ENCODE measurements around the gene C1GALT1C1. TPM values are rescaled to one million over a fixed set of nuclear protein-coding genes. Genes with fewer than 3 reads are reported as not detected.

C1GALT1C1 gene
- 10 to 100 TPM; 20.8 to 34.5 (median 24.3) TPM for total RNA-seq
- long read RNA-seq, donor 1, transcript C1GALT1C1-201 (2 exons, 1,613 nt): major isoform, 16 of 19 reads
- long read RNA-seq, donor 1, partial matches to known transcripts: 0 of 19 reads
- long read RNA-seq, donor 1, other reads (novel, unspliced or antisense): 3 of 19 reads
- long read RNA-seq, donor 2, transcript C1GALT1C1-201 (2 exons, 1,613 nt): major isoform, 33 of 34 reads
- long read RNA-seq, donor 2, partial matches to known transcripts: 1 of 34 reads
- long read RNA-seq, donor 2, other reads (novel, unspliced or antisense): 0 of 34 reads

DNA sequence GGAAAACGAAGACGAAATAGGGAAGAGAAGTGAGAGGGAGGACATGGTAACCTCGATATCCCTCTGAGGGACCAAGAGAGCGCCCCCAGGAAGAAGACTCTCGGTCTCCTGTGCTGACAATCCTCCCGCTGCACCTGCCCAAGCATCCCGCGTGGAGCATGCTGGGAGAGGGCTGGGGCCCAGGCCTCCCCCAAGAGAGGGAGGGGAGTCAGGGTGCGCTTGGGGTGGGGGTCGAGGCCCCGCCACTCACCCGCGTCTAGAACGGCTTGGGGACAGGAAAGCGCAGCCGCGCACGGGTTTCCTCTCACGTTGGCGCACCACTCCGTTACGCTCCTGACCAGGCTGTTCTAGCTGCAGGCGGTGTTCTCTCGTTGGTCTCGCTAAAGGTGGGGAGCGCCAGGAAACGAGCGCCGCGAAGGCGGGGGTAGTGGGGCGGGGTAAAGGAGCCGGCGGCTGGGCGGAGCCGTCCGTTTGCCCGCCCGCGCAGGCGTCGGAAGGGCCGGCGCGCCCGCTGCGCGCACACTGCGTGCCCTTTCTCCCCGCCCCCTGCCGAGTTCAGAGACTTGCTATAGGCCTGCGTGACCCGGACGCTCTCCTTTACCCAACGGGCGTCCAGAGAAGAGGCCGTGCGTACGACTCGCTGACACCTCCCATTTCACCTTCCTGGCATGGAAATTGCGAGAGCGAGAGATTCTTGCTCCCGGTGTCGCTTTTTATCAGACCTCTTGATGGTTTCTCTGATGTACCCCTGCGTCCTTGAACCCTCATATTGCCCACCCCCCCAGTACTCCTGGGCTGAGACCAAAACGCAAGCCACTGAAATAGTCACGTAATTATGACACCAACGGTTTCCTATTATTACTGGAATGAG lies at the start of gene C1GALT1C1:
TSS of gene C1GALT1C1 (minus strand) at position 388 of the 871 bp plus-strand sequence. CDS start 2,888 bp downstream, outside the sequence.
- H3K36me3 ChIP-seq (ENCODE audit: low read depth): no peaks in the 10 kb centered on the region
- intact Hi-C loops (cut with DNase I, micrococcal nuclease): no loop called here

DNA sequence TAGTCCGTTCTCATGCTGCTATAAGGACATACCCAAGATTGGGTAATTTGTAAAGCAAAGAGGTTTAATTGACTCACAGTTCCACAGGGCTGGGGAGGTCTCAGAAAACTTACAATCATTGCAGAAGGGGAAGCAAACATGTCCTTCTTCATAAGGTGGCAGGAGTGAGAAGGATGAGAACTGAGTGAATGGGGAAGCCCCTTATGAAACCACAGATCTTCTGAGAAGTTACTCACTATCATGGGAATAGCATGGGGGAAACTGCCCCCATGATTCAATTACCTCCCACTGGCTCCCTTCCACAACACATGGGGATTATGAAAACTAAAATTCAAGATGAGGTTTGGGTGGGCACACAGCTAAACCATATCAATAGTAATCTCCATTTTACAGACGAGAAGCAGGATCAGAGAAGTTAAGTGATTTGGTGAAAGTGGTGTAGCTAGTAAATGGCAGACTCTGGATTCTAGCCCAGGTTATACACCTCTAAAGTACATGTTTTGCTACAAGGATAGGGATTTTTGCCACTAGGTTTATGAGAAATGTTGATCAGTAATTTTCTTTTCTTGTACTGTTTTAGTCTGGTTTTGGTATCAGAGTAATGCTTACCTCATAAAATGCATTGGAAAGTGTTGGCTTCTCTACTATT lies 47.3 kb upstream of the C1GALT1C1 start:
- intact Hi-C loops (cut with DNase I, micrococcal nuclease): no loop called here
- no peaks in the 10 kb centered on the region for H3K9me3 ChIP-seq
- TF ChIP-seq, protein P1, sequence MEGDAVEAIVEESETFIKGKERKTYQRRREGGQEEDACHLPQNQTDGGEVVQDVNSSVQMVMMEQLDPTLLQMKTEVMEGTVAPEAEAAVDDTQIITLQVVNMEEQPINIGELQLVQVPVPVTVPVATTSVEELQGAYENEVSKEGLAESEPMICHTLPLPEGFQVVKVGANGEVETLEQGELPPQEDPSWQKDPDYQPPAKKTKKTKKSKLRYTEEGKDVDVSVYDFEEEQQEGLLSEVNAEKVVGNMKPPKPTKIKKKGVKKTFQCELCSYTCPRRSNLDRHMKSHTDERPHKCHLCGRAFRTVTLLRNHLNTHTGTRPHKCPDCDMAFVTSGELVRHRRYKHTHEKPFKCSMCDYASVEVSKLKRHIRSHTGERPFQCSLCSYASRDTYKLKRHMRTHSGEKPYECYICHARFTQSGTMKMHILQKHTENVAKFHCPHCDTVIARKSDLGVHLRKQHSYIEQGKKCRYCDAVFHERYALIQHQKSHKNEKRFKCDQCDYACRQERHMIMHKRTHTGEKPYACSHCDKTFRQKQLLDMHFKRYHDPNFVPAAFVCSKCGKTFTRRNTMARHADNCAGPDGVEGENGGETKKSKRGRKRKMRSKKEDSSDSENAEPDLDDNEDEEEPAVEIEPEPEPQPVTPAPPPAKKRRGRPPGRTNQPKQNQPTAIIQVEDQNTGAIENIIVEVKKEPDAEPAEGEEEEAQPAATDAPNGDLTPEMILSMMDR (IDR thresholded peaks at IDR 0.05): no peak
- H3K4me1 ChIP-seq (ENCODE audit: low read depth): no peaks in the 10 kb centered on the region
- ATAC-seq: no peak
- no peaks in the 10 kb centered on the region for H3K36me3 ChIP-seq (ENCODE audit: low read depth)
- no peak for DNase-seq
- H3K4me3 ChIP-seq: no peak overlapping the region

More for the DNA sequence above, at the start of gene C1GALT1C1:
- H3K9me3 ChIP-seq: no peaks in the 10 kb centered on the region
- H3K4me3 ChIP-seq: peak within 1 kb of the TSS; percentile 26
- ATAC-seq (peak; percentile 99), DNase-seq (peak; percentile 93 to 96 (median 93))
- TF ChIP-seq, protein P1 (IDR thresholded peaks at IDR 0.05): no peak
- no peaks in the 10 kb centered on the region for H3K4me1 ChIP-seq (ENCODE audit: low read depth)

DNA sequence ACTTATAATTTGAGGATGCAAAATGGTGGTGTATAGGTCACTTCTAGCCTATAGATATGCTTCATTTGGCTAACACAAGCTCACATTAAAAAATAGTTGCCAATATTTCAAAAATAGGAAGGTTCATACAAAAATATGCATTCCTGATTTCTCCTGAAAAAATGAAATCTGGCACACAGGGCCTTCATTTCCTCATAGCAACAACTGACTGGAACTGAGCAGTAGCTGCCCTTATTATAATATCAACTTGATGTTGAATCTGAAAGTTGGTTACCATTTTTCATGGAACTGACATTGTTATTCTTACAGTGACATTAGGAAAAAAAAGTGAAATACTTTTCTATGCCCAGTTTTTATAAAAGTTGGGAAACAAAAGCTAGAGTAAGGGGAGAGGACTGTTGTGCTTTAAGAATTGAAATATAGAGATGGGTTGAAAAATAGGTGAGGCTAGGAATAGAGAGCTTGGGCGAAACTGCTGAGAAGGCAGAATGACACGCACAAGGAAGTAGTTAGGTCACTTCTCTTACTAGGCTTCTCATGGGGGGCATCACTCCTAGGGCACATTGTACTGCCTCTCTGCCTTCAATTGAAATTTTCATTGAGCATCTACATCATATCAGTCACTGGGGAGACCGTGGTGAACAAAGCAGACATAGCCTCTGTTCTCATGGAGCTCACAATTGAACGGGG lies 43.1 kb upstream of the C1GALT1C1 start:
- ATAC-seq (no peak), DNase-seq (no peak)
- H3K9me3 ChIP-seq: no peaks in the 10 kb centered on the region
- TF ChIP-seq, protein P1 (IDR thresholded peaks at IDR 0.05): no peak
- intact Hi-C loops (cut with DNase I, micrococcal nuclease): no loop called here
- no peaks in the 10 kb centered on the region for H3K4me1 ChIP-seq (ENCODE audit: low read depth)
- no peak overlapping the region for H3K4me3 ChIP-seq
- H3K36me3 ChIP-seq (ENCODE audit: low read depth): no peaks in the 10 kb centered on the region

DNA sequence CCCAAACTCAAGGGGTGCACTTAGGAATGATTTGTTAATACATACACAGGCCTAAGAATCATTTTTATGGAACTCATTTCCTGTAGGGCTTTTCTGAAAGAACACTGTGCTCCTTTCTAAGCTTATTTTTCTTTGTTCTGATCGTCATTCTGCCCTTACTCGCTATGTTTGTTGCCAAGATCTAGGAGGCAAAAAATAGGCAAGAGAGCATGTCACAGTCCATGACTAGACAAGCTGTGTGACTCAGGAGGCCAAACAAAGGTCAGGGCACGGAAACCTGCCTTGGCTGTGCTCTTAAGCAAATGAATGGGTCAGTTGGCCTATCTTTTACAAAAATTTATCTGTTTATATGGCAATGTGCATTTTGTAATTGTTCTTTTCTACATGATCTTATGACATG lies 42.5 kb upstream of the C1GALT1C1 start:
- no peak for DNase-seq
- Histone ChIP-seq H3K4me1 (ENCODE audit: low read depth) (no peaks in the 10 kb centered on the region), H3K36me3 (ENCODE audit: low read depth) (no peaks in the 10 kb centered on the region), H3K4me3 (no peak overlapping the region), H3K9me3 (no peaks in the 10 kb centered on the region)
- TF ChIP-seq, protein P1 (IDR thresholded peaks at IDR 0.05): no peak
- intact Hi-C loops (cut with DNase I, micrococcal nuclease): no loop called here
- peak; percentile 14 for ATAC-seq

DNA sequence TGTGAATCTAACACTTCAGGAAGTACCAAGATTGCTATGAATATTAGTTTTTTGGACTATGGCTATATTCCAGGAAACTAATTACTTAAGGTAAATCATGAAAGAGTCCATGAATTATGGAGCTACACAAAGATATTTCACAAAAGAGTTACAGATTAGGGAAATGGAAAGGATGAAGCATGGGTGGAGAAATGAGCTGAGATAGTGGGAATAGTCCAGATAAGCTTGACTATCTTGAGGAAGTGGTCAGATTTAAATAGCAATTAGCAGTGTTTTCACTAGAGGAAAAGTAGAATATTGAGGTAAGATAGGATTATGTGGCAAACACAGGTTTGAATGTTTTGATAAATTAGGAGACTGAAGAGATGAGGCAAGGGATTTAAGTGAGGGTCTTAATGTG lies 42.1 kb upstream of the C1GALT1C1 start:
- no peak for ATAC-seq

More for the DNA sequence above, 42.1 kb upstream of the C1GALT1C1 start:
- intact Hi-C loops (cut with DNase I, micrococcal nuclease): no loop called here
- no peaks in the 10 kb centered on the region for H3K36me3 ChIP-seq (ENCODE audit: low read depth)
- DNase-seq: no peak
- no peak overlapping the region for H3K4me3 ChIP-seq
- TF ChIP-seq, protein P1 (IDR thresholded peaks at IDR 0.05): no peak
- H3K9me3 ChIP-seq: no peaks in the 10 kb centered on the region
- H3K4me1 ChIP-seq (ENCODE audit: low read depth): no peaks in the 10 kb centered on the region

Measured in mucosa of descending colon (tissue), 3 donors.